OCI-LY7 (cell line): ENCODE data around the gene CTNND2.

Experiments used
- EZH2phosphoT487 ChIP-seq: fragments of 200-600 bp; sonication (generic); IDR thresholded peaks from 2 replicates; pipeline ENCODE4 v1.6.1; 2018; ENCODE audit warnings: low read depth, borderline replicate concordance, mild to moderate bottlenecking, mixed run types, antibody characterized with exemption, low read length, moderate library complexity, mixed read lengths
- TF ChIP-seq, protein P1 (sequence below): fragments of 200-600 bp; sonication (generic); conservative IDR thresholded peaks from 2 replicates; pipeline ENCODE4 v1.5.1; 2014; ENCODE audit warnings: mild to moderate bottlenecking, antibody characterized with exemption, low read length, moderate library complexity, mixed read lengths

DNA sequence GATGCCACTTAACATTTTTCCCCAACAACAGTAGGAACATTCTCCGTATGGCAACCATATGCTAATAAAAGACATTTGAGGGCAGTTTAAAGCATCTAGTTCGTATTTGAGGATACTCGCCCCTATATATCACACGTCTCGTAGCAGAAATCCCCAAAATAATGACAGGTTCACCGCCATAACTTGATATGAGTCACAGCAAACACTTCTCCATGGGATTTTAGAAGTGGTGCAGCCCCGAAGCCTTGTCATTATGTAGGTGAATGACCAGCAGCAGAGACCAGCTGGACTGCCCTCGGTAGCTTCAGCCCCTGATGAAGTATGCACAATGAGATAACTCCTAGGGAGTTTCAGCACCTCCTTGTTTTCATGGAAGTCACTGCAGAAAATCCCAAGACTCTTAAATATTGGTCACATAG is 2.0 kb downstream of the CTNND2 start:
- TF ChIP-seq, protein P1, sequence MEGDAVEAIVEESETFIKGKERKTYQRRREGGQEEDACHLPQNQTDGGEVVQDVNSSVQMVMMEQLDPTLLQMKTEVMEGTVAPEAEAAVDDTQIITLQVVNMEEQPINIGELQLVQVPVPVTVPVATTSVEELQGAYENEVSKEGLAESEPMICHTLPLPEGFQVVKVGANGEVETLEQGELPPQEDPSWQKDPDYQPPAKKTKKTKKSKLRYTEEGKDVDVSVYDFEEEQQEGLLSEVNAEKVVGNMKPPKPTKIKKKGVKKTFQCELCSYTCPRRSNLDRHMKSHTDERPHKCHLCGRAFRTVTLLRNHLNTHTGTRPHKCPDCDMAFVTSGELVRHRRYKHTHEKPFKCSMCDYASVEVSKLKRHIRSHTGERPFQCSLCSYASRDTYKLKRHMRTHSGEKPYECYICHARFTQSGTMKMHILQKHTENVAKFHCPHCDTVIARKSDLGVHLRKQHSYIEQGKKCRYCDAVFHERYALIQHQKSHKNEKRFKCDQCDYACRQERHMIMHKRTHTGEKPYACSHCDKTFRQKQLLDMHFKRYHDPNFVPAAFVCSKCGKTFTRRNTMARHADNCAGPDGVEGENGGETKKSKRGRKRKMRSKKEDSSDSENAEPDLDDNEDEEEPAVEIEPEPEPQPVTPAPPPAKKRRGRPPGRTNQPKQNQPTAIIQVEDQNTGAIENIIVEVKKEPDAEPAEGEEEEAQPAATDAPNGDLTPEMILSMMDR: no peak
- no peak for TF ChIP-seq EZH2phosphoT487
